T-helper 1 cell treated with Interleukin-12 subunit alpha and Interleukin-12 subunit beta and Interleukin-4 antibody, amounts not matched to agents 30 ng/mL and 1 ng/mL, for 36 hours (primary cell): ENCODE data around the gene CAB39. TPM values are rescaled to one million over a fixed set of nuclear protein-coding genes. Genes with fewer than 3 reads are reported as not detected.

ENCODE experiments used
- intact Hi-C: fragments of 100-400 bp; cut with micrococcal nuclease; formaldehyde crosslinking; loops from one replicate; pipeline ENCODE4 v1.15.1; 2024
- total RNA-seq: library from RNA; stranded (reverse); gene quantifications from 2 replicates; pipeline ENCODE4 v1.2.3, GENCODE V29; 2022

The CAB39 gene
- total RNA-seq, 1 donor from 2014 or later: 255 TPM

- intact Hi-C loops: no loop called here
Measured at GRCh38 chr2:230778350-230779063, 65.9 kb downstream of the CAB39 start.

DNA sequence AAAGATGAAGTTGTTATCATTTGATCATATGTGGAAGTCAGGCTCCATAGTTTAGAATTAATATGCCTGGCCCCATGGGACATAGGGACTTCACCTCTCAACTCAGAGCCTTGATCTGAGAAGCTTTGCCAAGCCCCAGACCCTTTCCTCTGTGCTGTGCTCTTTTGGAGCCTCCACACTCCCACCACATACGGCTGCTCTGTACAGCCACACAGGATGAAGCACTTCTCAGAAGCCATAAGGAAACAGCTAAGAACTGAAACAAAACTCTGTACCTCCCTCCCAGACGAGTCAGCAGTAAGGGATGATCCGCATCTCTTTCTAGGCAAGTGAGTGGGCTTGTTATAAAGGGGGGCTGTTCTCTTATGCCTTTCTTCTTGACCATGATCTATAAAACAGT, 66.5 kb downstream of the CAB39 start:
- intact Hi-C loops: no loop called here

- intact Hi-C loops: no loop called here
Measured at GRCh38 chr2:230779607-230780006, 67.0 kb downstream of the CAB39 start.

DNA sequence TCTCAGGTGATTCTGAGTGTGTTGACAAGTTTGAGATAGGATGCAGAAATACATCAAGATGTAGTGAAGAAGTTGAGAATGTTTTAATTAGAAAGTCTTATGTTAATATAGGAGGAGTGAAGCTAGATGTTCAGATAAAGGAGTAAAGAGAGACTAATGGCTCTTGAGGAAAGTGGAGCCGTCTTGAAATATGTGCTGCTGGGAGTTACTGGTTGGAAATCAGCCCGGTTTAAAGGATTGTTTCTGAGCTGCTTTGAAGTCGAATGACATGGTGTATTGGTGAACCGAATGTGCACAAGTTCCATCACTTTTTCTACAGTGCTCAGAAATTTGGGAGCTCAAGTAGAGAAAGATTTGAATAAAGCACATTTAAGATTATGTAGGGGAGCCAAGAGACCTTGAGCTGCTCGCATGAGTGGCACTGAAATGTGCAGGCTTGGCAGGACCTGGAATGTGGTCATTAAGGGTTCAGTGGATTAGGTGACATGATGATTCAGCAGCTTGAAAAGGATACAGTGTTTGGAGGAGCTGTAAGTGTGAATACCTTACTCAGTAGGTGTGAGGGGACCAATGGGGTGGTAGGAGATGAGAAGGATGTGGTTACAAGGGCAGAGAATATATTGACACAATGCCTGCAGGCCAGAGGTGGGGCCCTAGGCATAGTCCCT, 68.6 kb downstream of the CAB39 start:
- intact Hi-C loops: loop anchor here (1.0 kb wide), 2 partner anchors 8 to 13 kb away; no protein-coding TSS in a partner anchor

DNA sequence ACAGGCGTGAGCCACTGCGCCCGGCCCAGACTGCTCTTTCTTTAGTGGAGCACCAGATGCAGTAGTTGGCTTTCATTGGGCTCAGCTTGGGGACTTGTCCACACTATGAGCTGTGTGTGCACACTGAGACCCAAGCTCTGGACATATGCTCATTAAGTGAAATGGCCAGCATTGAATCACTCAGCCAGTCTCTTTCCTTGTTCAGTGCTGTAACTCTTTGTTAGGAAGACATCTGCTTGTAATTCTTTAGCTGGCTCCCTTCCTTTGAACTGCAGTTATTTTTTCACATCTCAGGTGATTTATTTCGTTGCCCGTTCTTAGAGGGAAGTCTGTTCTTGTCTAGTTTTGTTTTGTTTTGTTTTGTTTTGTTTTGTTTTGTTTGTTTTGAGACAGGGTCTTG, 70.5 kb downstream of the CAB39 start:
- intact Hi-C loops: no loop called here

DNA sequence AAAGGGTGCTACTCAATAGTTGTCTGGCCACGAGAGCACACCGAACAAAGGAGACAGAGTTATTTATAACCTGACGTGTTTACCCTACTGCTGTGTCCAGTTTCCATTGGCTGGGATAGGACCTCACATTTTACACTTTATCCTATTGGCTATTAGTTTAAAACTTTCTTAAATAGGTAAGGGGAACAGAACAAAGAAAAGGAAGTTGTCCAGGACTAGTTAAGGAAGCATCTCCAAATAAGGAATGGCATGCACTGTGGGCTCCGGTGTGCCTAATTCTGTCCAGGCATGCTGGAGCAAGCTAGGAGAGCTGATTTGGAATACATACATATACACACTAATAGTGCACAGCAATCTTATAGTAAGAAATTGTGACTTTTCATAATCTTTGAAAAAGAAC, 72.2 kb downstream of the CAB39 start:
- intact Hi-C loops: no loop called here

GRCh38 chr2:230785346-230785745, 72.7 kb downstream of the CAB39 start:
- intact Hi-C loops: no loop called here

- intact Hi-C loops: no loop called here
Measured at GRCh38 chr2:230787101-230787500, 74.5 kb downstream of the CAB39 start.

GRCh38 chr2:230788554-230789175, 76.0 kb downstream of the CAB39 start:
- intact Hi-C loops: no loop called here

- intact Hi-C loops: loop anchor here (5.0 to 10.0 kb wide), 4 partner anchors 316 to 1006 kb away; partner anchors contain the start of genes FBXO36, SP140L and TRIP12
Measured at GRCh38 chr2:230790981-230791380, 78.3 kb downstream of the CAB39 start.

DNA sequence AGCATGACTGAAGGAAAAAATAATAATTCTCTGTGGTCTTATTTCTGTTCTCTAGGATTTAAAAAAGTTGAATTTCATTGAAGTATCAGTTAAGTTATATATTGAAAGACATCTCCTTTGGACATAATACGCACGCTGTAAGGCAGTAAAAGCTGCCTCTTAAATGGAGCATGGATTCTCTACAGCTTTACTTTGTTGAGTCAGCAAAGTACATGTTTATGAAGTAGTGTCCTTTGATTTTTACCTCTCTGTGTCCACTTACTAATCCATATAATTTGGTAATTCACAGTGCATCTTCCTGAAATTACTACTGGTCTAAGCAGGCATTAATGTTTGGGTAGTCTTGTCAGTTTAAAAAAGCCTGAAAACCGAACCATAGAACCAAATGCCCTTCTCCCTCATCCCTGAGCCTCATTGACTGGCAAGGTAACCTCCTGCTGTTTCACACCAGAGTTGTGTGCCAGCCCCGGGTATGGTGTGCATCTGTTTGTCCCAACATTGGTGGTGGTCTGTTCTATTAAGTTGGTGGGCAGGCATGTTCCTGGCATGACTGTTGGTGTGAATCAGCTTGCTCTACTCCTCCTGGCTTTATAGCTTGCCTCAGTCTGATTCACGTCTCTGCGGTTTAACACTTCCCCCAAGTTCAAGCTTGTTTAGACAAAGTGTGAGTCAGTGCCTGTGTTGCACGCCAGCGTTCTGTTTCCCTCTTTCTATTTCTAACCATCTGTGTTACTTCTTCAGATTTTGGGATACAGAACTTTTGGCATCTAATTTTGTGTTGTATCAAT, 81.1 kb downstream of the CAB39 start:
- intact Hi-C loops: loop anchor here (1.0 to 10.0 kb wide), 10 partner anchors 12 to 1009 kb away; partner anchors contain the start of genes FBXO36, SP140, SP140L and TRIP12

DNA sequence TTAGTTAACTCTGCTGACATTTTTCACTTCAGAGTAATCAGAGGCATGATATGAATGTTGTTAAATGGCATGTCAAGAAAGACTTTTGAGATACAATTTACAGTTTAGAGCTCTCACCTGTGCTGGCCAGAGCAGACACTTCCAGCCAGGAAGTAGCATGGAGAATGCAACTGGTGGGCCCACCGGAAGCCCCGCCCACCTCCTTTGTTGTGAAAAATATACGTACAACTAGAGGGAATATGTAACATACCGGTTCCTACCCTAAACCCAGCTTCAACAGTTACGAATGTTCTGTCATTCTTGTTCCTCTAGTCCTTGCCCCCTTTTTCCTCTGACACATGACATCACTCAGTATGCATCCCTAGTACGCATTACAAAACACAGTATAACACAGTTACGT, 81.9 kb downstream of the CAB39 start:
- intact Hi-C loops: loop anchor here (1.0 to 10.0 kb wide), 10 partner anchors 13 to 1010 kb away; partner anchors contain the start of genes FBXO36, SP140, SP140L and TRIP12

- intact Hi-C loops: loop anchor here (2.0 to 10.0 kb wide), 4 partner anchors 73 to 1011 kb away; partner anchors contain the start of gene SP140
Measured at GRCh38 chr2:230795856-230796255, 83.2 kb downstream of the CAB39 start.

DNA sequence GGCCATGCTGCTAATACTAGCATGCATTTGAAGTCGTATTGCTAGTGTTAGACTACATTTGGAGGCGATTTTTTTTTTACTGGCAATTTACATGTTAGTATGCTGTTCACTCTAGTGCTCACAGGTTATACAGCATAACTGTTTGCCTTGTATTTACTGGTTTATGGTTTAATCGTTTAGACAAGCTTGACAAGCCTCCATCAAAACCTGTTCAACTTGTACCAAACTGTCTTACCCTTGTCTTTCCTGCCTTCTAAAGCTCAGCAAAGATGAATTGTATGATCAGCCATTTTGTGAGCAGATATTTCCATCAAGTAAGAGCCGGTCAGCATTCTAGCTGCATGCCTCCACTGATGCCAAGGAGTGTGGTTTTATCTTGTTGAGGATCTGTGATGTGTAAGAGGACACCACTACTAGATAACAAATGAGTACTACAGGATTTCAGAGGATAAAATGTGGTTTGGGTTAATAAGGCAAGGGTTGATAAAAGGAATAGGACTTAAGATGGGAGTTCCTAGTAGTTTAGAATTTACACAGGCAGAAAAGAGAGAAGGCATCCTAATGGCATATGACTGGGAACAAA, 83.7 kb downstream of the CAB39 start:
- intact Hi-C loops: loop anchor here (10.0 kb wide), 2 partner anchors 322 to 1012 kb away; no protein-coding TSS in a partner anchor

DNA sequence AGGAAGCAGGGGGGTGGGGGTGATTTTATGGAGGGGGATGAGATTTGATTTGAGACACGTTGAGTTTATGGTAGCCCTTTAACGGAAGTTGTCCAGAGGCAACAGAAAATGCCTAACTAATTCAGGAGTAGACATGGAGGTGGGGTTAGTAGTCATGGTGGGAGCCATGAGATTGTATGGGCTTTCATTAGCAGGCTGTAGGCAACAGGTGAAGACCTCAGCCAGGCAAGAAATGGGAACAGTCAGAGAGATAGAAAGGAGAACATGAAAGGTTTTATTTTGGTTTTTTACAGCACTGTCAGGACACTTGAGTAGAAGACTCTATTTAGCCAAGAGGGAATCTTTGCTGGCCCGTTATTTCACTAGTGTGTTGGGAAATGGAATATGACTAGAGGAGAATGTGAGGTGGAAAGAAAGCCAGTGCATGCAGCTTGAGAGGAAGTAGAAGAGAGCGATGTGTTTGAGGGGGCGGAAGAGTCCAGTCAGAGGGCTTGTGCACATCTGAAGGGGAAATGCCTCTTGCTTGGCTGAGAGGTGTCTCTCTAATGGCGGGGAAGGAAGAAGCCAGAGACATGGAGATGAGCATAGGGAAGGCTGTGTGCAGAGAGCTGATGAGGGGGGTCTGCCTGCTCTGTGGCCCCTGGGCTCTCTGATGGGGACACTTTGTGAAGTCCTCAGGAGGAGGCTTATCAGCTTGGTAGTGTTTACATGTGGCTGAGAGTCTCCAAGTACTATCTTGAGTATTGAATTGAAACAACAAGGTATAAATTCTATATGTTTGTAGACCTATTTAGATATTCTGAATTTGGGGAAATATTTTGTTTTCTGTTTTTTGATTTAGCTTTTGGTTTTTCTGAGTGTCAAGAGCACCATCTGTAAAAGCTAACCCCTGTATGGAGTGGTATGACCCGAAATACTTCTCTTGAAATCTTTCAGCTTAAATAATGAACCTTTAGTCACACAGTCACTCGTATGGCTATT, 85.2 kb downstream of the CAB39 start:
- intact Hi-C loops: loop anchor here (1.0 to 10.0 kb wide), 7 partner anchors 39 to 1013 kb away; partner anchors contain the start of genes CAB39 and SP100

DNA sequence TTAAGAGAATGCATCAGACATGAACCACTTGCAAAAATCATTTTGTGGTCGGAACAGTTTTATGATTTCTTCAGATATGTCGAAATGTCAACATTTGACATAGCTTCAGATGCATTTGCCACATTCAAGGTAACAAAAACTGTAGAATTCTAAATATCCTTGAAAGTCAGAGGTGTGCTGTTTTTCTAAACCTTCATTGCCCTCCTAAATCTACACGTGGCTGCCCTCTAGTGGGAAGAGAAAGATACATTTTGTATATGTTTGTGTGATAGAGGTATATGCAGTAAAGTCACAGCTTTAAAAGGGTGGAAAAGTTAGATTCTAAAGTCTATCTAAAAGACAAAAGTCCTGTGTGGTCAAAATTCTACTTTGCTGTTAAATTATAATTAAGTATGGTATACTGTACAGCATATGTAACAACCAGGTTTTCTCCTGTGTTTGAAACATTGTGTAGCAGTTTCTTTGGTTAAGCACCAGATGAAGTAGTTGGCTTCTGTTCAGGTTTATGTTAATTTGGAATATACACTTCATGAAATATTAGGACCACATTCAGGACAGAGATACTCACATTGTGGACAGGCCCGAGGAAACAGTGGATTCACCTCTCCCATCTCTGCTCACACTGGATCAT, 86.2 kb downstream of the CAB39 start:
- intact Hi-C loops: loop anchor here (1.0 to 10.0 kb wide), 10 partner anchors 37 to 1014 kb away; partner anchors contain the start of genes CAB39 and SP100

- intact Hi-C loops: no loop called here
Measured at GRCh38 chr2:230805353-230806017, 92.8 kb downstream of the CAB39 start.

DNA sequence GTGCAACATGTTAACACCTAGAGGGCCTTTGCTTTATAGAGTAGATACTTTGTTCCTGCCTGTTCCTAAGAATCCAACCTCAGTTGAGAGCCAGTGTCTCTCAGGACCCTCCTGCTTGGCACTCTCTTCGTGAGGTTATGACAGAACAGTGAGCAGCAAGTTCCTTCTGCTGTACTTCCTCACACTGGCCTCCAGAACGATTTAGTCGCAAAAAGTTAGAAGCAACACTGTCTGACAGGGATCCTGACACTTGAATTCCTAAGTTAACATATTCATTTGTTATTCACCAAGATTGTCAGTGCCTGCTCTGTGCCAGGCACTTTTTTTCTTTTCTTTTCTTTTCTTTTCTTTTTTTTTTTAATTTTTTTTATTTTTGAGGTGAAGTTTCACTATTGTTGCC, 95.1 kb downstream of the CAB39 start:
- intact Hi-C loops: no loop called here
